OCI-M1 (cell line): ENCODE measurements around the gene ANKRD33B.
"Not testable (repeated sequence)": the region's sequence is repeated elsewhere in the genome, so short reads cannot be mapped to it uniquely, and the experiment has no call there.

Source experiments
- DNase-seq: peaks from one replicate; lab custom pipeline; 2025; lab: John Stamatoyannopoulos, UW

The ANKRD33B gene

DNA sequence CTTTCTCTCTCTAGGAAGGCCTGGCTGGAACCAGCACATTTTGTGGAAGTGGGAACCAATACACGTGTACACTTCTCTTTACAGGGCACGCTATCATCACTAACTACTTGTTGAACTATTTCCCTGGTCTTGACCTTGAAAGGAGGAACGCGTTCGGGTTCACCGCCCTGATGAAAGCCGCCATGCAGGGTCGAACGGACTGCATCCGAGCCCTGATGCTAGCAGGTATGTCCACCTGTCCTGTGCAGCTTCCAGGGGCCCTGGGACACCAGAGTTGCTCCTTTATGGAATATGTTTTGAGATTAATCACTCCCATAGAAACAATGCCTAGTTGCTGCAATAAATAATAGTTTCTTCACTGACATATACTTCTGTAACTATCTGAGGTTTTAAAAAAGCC lies 74.1 kb downstream of the ANKRD33B start:
- DNase-seq = no peak

- not testable (repeated sequence) for DNase-seq
Measured at GRCh38 chr5:10638723-10639122, 74.9 kb downstream of the ANKRD33B start.

GRCh38 chr5:10639846-10640368 lies 76.0 kb downstream of the ANKRD33B start:
- no peak for DNase-seq

DNA sequence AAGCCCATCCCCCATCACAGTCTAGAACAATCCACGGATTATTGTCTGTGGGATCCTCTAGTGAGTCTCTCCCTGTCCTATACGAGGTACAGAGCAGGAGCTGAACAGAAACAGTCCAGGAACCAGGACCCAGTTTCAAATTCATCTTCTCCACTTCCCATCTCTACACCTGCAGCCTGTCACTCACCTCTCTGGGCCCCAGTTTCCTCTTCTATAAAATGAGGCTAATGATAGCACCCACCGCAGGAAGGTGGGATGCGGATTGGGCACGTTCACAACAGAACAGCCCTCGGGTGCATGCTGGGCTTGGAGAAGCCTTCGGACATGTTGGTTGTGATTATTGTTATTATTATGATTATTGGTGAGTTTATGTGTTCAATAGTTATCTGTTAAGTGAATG lies 78.5 kb downstream of the ANKRD33B start:
- no peak for DNase-seq

GRCh38 chr5:10644192-10644591 lies 80.3 kb downstream of the ANKRD33B start:
- DNase-seq = no peak

- DNase-seq = no peak
Measured at GRCh38 chr5:10645146-10645545, 81.3 kb downstream of the ANKRD33B start.

DNA sequence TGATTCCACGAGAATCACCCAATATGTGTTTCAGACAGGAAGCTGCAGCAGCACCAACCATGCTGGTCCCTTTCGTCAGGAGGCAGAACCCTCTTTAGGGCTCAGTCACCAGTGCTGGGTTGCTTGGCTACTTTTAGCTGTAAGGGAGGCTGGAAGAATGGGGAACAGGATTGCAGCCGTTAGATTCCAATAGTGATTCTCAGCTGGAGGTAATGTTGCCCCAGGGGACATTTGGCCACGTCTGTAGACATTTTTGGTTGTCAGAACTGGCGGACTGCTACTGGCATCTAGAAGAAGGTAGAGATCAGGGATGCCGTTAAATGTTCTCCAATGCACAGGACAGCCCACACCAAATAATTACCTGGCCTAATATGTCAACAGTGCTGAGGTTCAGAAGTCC lies 81.8 kb downstream of the ANKRD33B start:
- no peak for DNase-seq

DNA sequence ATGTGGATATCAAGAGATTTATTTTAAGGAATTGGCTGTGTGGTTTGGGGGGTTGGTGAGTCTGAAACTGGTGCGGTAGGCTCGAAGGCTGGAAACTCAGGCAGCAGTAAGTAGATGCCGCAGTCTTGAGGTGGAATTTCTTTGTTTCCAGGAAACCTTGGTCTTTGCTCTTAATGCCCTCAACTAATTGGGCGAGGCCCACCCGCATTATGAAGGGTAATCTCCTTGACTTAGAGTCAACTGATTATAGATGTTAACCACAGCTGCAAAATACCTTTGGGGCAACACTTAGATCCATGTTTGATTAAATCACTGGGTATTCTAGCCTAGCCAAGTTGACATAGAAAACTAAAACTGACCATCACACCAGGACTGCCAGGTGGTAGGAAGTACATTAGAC lies 83.8 kb downstream of the ANKRD33B start:
- no peak for DNase-seq

GRCh38 chr5:10648806-10649665 lies 85.2 kb downstream of the ANKRD33B start:
- DNase-seq = no peak

DNA sequence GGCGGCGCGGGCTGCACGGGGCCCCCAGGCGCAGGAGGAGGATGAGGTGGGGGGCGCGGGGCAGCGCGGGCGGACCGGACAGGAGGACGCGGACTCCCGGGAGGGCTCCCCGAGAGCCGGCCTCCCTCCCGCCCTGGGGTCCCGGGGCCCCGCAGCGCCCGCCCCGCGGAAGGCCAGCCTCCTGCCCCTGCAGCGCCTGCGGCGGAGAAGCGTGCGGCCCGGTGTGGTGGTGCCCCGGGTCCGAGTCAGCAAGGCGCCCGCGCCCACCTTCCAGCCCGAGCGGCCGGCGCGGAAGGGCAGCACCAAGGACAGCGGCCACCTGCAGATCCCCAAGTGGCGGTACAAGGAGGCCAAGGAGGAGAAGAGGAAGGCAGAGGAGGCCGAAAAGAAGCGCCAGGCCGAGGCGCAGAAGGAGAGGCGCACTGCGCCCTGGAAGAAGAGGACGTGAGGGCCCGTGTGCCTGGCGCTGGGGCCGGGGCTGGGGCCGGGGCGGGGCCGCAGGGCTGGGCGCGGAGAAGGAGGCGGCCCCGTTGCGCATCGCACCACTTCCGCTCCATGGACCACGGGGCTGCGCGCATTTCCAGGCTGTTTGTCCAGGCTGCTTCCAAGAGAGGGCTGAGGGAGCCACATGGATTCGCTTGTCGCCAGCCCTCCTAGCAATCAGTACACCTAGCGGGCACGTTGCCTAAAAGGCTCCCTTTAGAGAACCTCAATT lies 86.0 kb downstream of the ANKRD33B start:
- no peak for DNase-seq

DNA sequence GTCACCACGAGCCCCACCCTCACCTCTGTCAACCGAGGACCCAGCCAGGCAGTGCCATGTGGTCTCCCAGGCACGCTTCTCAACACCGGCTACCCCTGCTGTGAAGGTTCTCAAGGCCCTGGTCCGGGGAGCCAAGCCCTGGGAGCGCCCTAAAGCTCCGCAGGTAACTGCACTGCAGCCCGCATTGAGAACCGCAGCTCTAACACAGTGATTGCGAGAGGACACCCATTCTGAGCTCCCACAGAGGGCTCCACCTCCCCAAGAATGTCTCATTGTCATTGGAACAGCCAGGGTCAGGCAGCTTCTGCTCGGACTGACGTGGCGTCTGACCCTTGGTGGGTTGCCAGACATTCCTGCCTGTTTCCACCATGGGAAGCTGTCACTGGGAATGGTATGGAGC lies 88.3 kb downstream of the ANKRD33B start:
- DNase-seq = no peak

DNA sequence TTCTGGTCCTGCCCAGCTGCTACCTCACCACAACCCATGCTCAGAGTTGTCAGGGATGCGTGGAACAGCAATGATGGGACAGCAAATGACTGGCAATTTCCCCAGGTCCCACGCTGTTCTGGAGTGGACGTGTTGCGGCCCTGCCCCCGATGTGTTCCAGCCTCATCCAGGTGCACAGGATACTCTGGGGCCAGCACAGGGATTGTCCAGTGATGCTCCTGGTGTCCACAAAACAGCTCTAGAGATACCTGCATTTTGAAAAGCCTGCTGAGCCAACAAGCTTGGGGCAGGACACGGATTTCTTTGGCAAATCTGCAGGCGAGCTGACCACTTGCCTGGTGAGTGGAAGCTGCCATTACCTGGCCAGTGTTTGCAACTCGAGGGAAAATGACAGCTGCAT lies 88.7 kb downstream of the ANKRD33B start:
- DNase-seq = no peak

GRCh38 chr5:10653043-10653442 lies 89.2 kb downstream of the ANKRD33B start:
- no peak for DNase-seq

DNA sequence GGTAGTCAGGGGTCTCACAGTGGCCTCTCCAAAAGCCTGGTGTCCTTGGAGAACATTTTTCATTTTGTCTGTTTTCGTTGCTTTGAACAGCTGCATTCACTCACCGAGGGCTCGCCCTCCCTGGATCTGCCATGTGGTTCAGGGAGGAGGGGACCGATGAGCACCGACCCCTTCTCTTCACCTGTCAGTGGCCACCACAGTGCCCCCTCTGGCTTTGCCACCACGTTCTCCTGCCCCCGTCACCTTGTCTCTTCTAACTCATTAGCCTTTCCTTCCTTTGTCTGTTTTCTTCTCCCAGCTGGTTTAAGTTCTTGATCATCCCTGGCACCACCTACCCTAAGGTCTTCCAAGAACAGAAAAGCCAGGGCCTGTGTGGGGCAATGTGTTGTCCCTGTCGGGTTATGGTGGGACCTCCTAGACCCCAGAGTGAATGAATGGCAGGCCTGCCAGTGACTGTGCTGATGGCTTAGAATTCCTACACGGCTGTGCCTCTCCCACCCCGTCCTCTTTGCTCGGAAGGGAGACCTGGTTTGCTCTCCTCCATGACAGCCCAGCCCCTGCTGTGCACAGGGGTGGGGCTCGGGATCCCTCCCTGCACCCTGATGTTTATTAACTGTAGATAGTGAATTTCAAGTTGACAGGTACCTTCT lies 90.0 kb downstream of the ANKRD33B start:
- no peak for DNase-seq

- DNase-seq = no peak
Measured at GRCh38 chr5:10654566-10654965, 90.7 kb downstream of the ANKRD33B start.

GRCh38 chr5:10655161-10655971 lies 91.5 kb downstream of the ANKRD33B start:
- no peak for DNase-seq

- no peak for DNase-seq
Measured at GRCh38 chr5:10655972-10656830, 92.3 kb downstream of the ANKRD33B start.

- no peak for DNase-seq
Measured at GRCh38 chr5:10658265-10658664, 94.4 kb downstream of the ANKRD33B start.

DNA sequence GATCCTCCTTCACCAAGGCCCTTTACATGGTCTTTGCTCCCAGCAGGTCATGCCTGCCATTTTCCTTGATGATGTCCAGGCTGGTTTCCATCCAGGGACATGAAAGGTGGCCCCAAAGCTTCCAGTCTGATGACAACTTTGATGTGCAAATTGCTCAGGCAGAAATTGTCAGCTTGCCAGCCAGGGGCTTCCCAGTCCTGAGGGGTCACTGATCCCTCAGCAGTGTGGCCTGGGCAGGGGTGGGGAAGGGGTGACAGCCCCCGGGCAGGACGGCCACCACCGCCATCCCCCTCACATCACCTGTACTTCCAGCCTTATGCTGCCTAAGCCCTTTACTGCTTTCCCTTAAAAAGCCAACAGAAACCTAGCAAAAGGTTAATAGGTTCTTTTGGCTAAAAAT lies 96.3 kb downstream of the ANKRD33B start:
- DNase-seq = no peak

DNA sequence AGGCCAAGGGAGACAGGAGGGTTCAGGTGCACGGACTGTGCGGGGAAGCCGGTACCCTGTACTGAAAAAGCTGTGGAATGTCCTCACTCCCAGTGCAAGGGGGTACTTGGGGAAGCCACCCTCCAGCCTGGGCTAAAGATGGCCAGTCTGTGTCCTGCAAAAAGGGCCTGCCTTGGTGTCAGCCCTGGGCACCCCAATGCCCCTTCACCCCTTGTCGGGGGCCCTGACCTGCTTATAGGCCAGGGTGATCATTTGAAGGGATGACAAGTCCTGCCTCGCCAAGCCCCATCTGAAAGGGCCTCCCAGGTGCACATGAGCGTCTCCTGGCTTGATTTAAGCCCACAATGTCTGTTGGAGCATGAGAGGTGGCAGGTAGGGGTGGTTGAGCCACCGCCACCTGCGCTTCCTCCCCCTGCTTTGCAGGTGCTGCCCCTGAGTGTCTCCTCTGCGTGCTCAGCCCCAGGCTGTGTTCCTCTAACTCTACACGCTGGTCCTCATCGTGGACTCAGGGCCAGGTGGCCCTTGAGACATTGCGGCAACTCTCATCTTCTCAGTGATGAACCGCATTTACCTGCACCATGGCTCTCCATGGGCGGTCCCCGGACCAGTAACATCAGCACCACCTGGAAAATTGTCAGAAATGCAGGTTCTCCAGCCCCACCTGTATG lies 97.0 kb downstream of the ANKRD33B start:
- DNase-seq = no peak
